Mucosa of rectum (tissue), 2 donors: ENCODE data around the gene ST7L.

ENCODE experiments used
- H3K27ac ChIP-seq, 2 donors: one replicate each; pipeline ENCODE4 v1.7.0; 2013; ENCODE audit warnings: inconsistent platforms in 2 of 2, low read depth in 2 of 2, low read length in 2 of 2
- H3K27me3 ChIP-seq, 2 donors: one replicate each; pipeline ENCODE4 v1.7.0; 2013; ENCODE audit warnings: low read length in 2 of 2; ENCODE audit not compliant: control insufficient read depth in 2 of 2, insufficient read depth in 2 of 2
- H3K36me3 ChIP-seq, 2 donors: one replicate each; pipeline ENCODE4 v1.7.0; 2013; ENCODE audit warnings: low read length in 2 of 2; ENCODE audit not compliant: control insufficient read depth in 2 of 2, insufficient read depth in 2 of 2
- H3K4me1 ChIP-seq, 2 donors: one replicate each; pipeline ENCODE4 v1.7.0; 2013; ENCODE audit warnings: low read length in 2 of 2, mild to moderate bottlenecking in 1 of 2; ENCODE audit not compliant: control insufficient read depth in 2 of 2, insufficient read depth in 2 of 2
- H3K4me3 ChIP-seq, 2 donors: one replicate each; pipeline ENCODE4 v1.7.0; 2013; ENCODE audit warnings: low read length in 2 of 2
- H3K9ac ChIP-seq, 2 donors: one replicate each; pipeline ENCODE4 v1.7.0; 2013; ENCODE audit warnings: low read length in 2 of 2, low read depth in 1 of 2, mild to moderate bottlenecking in 1 of 2
- H3K9me3 ChIP-seq, 2 donors: one replicate each; pipeline ENCODE4 v1.7.0; 2013; ENCODE audit warnings: low read length in 2 of 2; ENCODE audit not compliant: control insufficient read depth in 2 of 2
- donor health status: healthy.
- donor health status: Normal muscosa, but diverticular disease.

Gene ST7L

DNA sequence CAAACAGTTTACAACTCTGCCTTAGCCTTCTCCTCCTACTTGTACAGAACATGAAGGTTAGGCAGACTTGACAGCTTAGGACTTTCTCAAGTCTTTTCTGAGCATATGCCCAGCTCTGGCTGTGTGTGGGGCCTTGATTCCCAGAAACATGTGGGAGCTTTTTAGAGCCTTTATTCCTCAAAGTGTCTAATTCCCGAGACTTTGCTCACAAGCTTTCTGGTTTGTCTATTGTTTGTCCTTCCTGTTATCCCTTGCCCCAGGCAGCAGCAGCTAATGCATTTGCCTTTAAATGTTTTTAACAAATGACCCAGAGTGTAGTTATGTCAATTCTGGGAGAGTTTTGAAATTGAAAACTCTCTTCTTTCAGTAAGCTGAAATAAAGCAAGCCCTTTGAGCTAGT is 29.2 kb downstream of the ST7L start:
- no peak overlapping the region for H3K4me3 ChIP-seq
- H3K9me3 ChIP-seq = no peaks in the 10 kb centered on the region
- no peak overlapping the region for H3K27ac ChIP-seq
- no peaks in the 10 kb centered on the region for H3K27me3 ChIP-seq
- H3K4me1 ChIP-seq = no peaks in the 10 kb centered on the region
- no peak overlapping the region for H3K9ac ChIP-seq
- H3K36me3 ChIP-seq = peaks cover 4 to 15% of the 10 kb centered on the region in 2 donors

DNA sequence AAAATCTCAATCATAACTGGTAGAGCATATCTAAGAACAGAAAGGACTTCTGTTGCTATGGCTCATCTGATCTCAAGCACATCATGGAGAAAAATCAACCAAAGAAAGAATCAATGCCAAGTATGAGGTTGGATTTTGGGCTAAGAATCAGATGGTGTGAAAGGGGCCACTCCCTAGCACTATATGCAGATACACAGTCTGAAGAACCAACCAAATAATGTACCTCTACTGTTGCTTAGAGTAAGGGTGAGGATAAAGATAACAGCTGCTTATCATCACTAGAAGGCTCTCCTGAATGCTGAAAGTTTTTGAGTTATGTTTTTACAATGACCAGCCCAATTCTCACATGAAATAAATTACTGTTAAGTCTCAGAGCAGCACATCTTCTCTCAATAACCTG is 35.6 kb downstream of the ST7L start:
- Histone ChIP-seq H3K9me3 (no peaks in the 10 kb centered on the region), H3K9ac (no peak overlapping the region), H3K27ac (peak overlapping the region in 1 of 2 donors; percentile 4), H3K36me3 (peaks cover 0 to 4% of the 10 kb centered on the region in 2 donors), H3K4me3 (no peak overlapping the region), H3K27me3 (no peaks in the 10 kb centered on the region), H3K4me1 (peaks cover 0 to 12% of the 10 kb centered on the region in 2 donors)

DNA sequence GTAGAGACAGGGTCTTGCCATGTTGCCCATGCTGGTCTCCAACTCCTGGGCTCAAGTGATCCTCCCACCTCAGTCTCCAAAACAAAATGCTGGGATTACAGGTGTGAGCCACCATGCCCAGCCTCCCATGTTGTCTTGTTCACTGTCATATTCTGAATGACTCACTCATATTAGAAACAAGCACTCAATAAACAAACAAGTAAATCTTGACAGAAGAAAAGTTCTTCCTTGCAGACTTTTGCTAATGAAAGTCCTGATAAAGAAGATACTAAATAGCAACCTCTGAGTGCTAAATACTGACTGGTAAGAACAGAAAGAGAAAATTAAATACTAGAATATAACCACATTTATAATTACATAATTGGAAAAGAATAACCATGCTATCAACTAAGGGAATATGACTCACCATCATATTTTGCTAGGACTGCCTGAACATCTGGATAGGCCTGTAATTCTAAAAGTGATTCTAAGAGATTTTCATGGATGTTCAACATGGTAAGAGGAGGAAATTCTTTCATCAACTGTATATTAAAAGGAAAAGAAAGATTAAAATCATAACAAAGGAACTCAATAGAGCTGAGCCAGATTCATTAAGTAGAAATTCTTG is 37.3 kb downstream of the ST7L start:
- peaks cover 0 to 10% of the 10 kb centered on the region in 2 donors for H3K36me3 ChIP-seq
- H3K4me1 ChIP-seq = peaks cover 0 to 12% of the 10 kb centered on the region in 2 donors

DNA sequence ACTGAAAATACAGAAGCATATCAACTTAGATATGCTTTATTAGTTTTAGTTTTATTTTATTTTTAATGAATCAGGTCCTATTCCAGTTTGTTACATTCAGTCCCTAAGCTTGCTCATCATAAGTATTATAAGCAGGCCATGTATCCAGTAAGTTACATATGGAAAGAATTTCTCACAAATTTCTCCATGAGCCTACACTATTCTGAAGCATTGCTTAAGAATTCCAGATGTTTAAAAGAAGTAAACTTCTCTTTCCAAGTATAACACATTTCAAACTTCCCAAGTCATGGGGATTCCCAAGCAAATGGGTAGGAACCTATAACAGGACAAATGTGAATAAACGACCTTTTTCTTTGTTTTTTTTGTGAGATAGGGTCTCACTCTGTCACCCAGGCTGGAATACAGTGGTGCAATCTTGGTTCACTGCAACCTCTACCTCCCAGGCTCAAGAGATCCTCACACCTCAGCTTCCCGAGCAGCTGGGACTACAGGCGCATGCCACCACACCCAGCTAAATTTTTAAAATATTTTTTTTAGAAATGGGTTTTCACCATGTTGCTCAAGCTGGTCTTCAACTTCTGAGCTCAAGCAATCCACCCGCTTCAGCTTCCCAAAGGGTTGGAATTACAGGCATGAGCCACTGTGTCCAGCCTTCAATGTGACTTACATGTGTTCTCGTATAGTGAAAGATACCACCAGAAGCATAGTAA is 39.0 kb downstream of the ST7L start:
- peaks cover 6 to 20% of the 10 kb centered on the region in 2 donors for H3K36me3 ChIP-seq

More for the DNA sequence above, 37.3 kb downstream of the ST7L start:
- no peak overlapping the region for H3K9ac ChIP-seq
- H3K9me3 ChIP-seq = no peaks in the 10 kb centered on the region
- H3K27ac ChIP-seq = no peak overlapping the region
- H3K27me3 ChIP-seq = no peaks in the 10 kb centered on the region
- H3K4me3 ChIP-seq = no peak overlapping the region

DNA sequence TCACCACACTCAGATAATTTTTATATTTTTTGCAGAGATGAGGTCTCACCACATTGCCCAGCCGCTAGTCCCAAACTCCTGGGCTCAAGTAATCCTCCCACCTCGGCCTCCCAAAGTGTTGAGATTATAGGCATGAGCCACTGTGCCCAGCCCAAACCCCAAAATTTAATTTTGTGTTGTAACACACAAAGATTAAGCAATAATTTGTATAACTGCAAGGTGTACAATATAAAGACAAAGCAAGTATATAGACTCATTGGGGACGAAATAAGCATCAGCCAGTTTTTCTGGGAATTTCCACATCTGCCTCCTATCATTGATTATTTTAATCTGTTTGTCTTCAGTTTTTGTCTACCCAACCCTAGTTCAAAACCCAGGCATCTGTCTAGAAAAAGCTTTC is 42.7 kb downstream of the ST7L start:
- no peaks in the 10 kb centered on the region for H3K9me3 ChIP-seq
- peaks cover 11 to 20% of the 10 kb centered on the region in 2 donors for H3K36me3 ChIP-seq
- H3K4me3 ChIP-seq = no peak overlapping the region
- H3K9ac ChIP-seq = no peak overlapping the region
- no peak overlapping the region for H3K27ac ChIP-seq
- no peaks in the 10 kb centered on the region for H3K27me3 ChIP-seq
- peaks cover 0 to 2% of the 10 kb centered on the region in 2 donors for H3K4me1 ChIP-seq

More for the DNA sequence above, 39.0 kb downstream of the ST7L start:
- H3K27ac ChIP-seq = no peak overlapping the region
- H3K9me3 ChIP-seq = no peaks in the 10 kb centered on the region
- no peak overlapping the region for H3K4me3 ChIP-seq
- H3K27me3 ChIP-seq = no peaks in the 10 kb centered on the region
- H3K4me1 ChIP-seq = peaks cover 0 to 12% of the 10 kb centered on the region in 2 donors
- H3K9ac ChIP-seq = no peak overlapping the region

DNA sequence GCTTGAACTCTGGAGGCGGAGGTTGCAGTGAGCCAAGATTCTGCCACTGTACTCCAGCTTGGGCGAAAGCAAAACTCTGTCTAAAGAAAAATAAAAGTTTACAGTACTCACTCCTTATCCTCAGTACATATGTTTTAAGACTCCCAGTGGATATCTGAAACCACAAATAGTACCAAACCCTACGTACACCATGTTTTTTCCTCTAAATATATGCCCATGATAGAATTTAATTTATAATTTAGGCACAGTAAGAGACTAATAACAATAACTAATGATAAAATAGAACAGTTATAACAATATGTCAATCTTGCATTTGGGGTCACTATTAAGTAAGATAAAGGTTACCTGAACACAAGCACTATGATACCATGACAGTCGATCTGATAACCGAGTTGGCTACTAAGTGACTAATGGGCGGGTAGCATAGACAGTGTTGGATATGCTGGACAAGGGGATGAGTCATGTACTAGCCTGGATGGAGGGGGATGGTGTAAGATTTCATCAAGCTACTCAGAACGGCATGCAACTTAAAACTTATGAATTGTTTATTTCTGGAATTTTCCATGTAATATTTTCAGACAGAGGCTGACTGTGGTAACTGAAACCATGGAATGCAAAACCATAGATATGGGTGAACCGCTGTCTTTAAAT is 43.7 kb downstream of the ST7L start:
- Histone ChIP-seq H3K27ac (no peak overlapping the region), H3K27me3 (no peaks in the 10 kb centered on the region), H3K4me1 (no peaks in the 10 kb centered on the region), H3K9ac (no peak overlapping the region), H3K36me3 (peaks cover 11 to 19% of the 10 kb centered on the region in 2 donors), H3K9me3 (no peaks in the 10 kb centered on the region), H3K4me3 (no peak overlapping the region)

DNA sequence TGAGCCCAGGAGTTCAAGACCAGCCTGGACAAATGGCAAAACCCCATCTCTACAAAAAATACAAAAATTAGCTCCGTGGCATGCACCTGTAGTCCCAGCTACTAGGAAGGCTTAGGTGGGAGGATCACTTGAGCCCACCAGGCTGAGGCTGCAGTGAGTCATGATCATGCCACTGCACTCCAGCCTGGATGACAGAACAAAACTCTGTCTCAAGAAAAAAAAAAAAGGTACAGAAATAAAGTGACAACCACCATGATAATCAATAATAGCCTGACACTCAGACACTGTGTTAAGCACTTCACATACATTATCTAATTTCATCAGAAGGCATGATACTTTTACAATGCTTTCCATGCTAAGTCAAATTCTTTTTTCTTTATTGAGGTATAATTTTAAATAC is 53.1 kb downstream of the ST7L start:
- H3K4me1 ChIP-seq = no peaks in the 10 kb centered on the region
- no peak overlapping the region for H3K27ac ChIP-seq
- H3K27me3 ChIP-seq = no peaks in the 10 kb centered on the region
- H3K4me3 ChIP-seq = no peak overlapping the region
- no peaks in the 10 kb centered on the region for H3K9me3 ChIP-seq
- no peak overlapping the region for H3K9ac ChIP-seq
- peaks cover 3 to 12% of the 10 kb centered on the region in 2 donors for H3K36me3 ChIP-seq

DNA sequence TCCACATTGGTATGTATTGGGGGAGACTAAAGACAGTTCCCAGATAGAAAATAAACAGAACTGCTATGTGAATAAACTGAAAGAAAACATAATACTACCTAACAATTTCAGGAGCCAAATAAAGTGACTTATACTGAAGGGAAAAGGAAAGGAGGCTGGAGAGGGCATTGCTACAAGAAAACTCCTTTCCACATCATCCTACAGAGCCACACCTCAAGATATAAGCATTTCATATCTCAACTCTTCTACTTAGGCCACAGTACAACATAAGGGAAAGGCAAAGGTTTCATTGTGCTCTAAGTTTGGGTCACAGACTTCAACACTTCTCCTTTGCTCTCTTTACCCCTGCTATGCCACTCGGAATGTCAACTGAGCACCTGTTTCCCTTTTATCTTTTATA is 54.9 kb downstream of the ST7L start:
- H3K4me3 ChIP-seq = no peak overlapping the region
- no peak overlapping the region for H3K9ac ChIP-seq
- no peaks in the 10 kb centered on the region for H3K4me1 ChIP-seq
- H3K9me3 ChIP-seq = no peaks in the 10 kb centered on the region
- no peaks in the 10 kb centered on the region for H3K27me3 ChIP-seq
- no peak overlapping the region for H3K27ac ChIP-seq
- H3K36me3 ChIP-seq = peaks cover 3 to 7% of the 10 kb centered on the region in 2 donors

DNA sequence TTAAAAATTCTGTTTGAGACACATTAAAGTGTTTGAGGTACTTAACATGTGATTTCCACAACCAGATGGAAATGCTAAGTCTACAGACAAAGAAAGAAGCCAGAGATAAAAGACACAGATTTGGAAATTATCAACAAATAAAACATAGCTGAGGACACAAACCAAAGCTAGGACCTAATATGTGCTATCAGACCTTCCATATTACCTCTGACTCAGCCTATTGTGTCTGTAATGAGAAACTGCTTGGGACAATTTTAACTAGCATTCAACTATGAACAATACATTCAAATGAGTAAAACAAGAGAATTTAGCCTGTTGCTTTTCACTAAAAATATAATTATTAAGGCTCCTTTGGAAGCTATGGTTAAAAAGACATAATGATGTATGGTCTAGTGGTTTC is 55.6 kb downstream of the ST7L start:
- H3K36me3 ChIP-seq = peaks cover 3 to 4% of the 10 kb centered on the region in 2 donors

DNA sequence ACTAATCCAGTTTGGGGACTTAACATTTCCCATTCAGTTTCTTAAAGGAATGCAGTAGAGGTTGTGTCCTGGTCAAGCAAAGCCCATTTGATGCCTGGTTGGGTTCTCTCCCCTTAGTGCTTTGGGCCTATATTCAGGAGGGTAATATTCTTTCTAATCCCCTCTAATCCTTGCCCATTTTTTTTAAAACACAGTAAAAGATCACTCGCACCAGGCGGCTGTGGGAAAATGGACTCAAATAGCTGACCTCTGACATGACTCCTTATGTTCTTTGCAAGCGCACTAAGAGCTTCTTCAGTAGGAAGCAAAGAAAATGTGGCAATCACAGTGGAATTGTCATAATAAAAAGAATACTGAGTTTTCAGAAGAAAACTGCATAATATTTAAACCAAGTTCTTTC is 60.3 kb downstream of the ST7L start:
- Histone ChIP-seq H3K36me3 (peaks cover 3 to 4% of the 10 kb centered on the region in 2 donors), H3K4me1 (no peaks in the 10 kb centered on the region), H3K27me3 (no peaks in the 10 kb centered on the region), H3K9ac (no peak overlapping the region), H3K27ac (no peak overlapping the region), H3K4me3 (no peak overlapping the region), H3K9me3 (no peaks in the 10 kb centered on the region)

More for the DNA sequence above, 55.6 kb downstream of the ST7L start:
- Histone ChIP-seq H3K4me1 (no peaks in the 10 kb centered on the region), H3K4me3 (no peak overlapping the region), H3K27ac (no peak overlapping the region), H3K27me3 (no peaks in the 10 kb centered on the region), H3K9ac (no peak overlapping the region), H3K9me3 (no peaks in the 10 kb centered on the region)
